Measurements from ENCODE around the gene FOXP3. TPM values are rescaled to one million over a fixed set of nuclear protein-coding genes. Genes with fewer than 3 reads are reported as not detected.

Gene FOXP3
- polyA plus RNA-seq, 1 of the 3 experiments (the other 2 are of a cell fraction) = 0.12 TPM

GRCh38 chrX:49250066-49250465, 14.4 kb downstream of the FOXP3 start:
- ChIA-PET POLR2A (no interaction called here), CTCF (interaction anchor here (1.4 kb wide), 1 partner anchor 58 kb away, joined by 3 read pairs; no protein-coding TSS in a partner anchor)
- Histone ChIP-seq H4K20me1 (ENCODE audit: insufficient read depth) (no peaks in the 10 kb centered on the region), H3K4me1 (ENCODE audit: control insufficient read depth in 1 of 2, insufficient read depth in 2 of 2, low read depth in 1 of 2, low read length in 1 of 2) (no peaks in the 10 kb centered on the region; a peak in 1 of 4 replicates), H3K4me2 (no peak overlapping the region), H3K9me2 (no peaks in the 10 kb centered on the region), H3F3A (replicated peaks; ENCODE audit: insufficient read depth) (no peaks in the 10 kb centered on the region), H3K36me3 (replicated peaks in 1 of 2; ENCODE audit: control insufficient read depth in 1 of 2, insufficient read depth in 2 of 2, low read length in 1 of 2) (no peaks in the 10 kb centered on the region), H3K4me3 (ENCODE audit: low read depth in 2 of 2, low read length in 1 of 2) (no peak overlapping the region), H3K79me2 (ENCODE audit: insufficient read depth) (no peaks in the 10 kb centered on the region), H3K27ac (ENCODE audit: low read depth in 2 of 2, low read length in 1 of 2) (no peak overlapping the region), H3K27me3 (ENCODE audit: insufficient read depth) (no peaks in the 10 kb centered on the region), H3K9ac (no peak overlapping the region), H3K9me3 (no peaks in the 10 kb centered on the region), H2AFZ (ENCODE audit: low read depth) (no peak overlapping the region)
- 81% methylated on average over 13 of the region's 13 CpGs for WGBS (ENCODE audit: low lambda C conversion rate)
- no peak for DNase-seq
- TF ChIP-seq JUND (IDR thresholded peaks at IDR 0.05) (no peak), MXI1 (IDR thresholded peaks at IDR 0.05; ENCODE audit: low read depth, low read length) (no peak), FOXM1 (IDR thresholded peaks at IDR 0.05; ENCODE audit: low read depth) (no peak), MAX (IDR thresholded peaks at IDR 0.05; ENCODE audit: low read depth) (no peak), RFX5 (IDR thresholded peaks at IDR 0.05; ENCODE audit: low read length) (no peak), NRF1 (IDR thresholded peaks at IDR 0.05; ENCODE audit: low read depth, low read length) (no peak), IRF3 (IDR thresholded peaks at IDR 0.05; ENCODE audit: low read depth, low read length) (no peak)

- WGBS (ENCODE audit: low lambda C conversion rate) = 62% methylated on average over 6 of the region's 9 CpGs
Measured at GRCh38 chrX:49249616-49250015, 14.9 kb downstream of the FOXP3 start.

More at GRCh38 chrX:49249616-49250015, 14.9 kb downstream of the FOXP3 start:
- Histone ChIP-seq H3K36me3 (replicated peaks in 1 of 2; ENCODE audit: control insufficient read depth in 1 of 2, insufficient read depth in 2 of 2, low read length in 1 of 2) (no peaks in the 10 kb centered on the region), H3K27me3 (ENCODE audit: insufficient read depth) (no peaks in the 10 kb centered on the region), H2AFZ (ENCODE audit: low read depth) (no peak overlapping the region), H3K79me2 (ENCODE audit: insufficient read depth) (no peaks in the 10 kb centered on the region), H3K9me3 (no peaks in the 10 kb centered on the region), H3K4me2 (no peak overlapping the region), H3K27ac (ENCODE audit: low read depth in 2 of 2, low read length in 1 of 2) (no peak overlapping the region), H3K4me3 (ENCODE audit: low read depth in 2 of 2, low read length in 1 of 2) (no peak overlapping the region), H3K9ac (no peak overlapping the region), H3K9me2 (no peaks in the 10 kb centered on the region), H3K4me1 (ENCODE audit: control insufficient read depth in 1 of 2, insufficient read depth in 2 of 2, low read depth in 1 of 2, low read length in 1 of 2) (no peaks in the 10 kb centered on the region; a peak in 1 of 4 replicates), H3F3A (replicated peaks; ENCODE audit: insufficient read depth) (no peaks in the 10 kb centered on the region), H4K20me1 (ENCODE audit: insufficient read depth) (no peaks in the 10 kb centered on the region)
- ChIA-PET CTCF (interaction anchor here (1.4 kb wide), 1 partner anchor 57 kb away, joined by 3 read pairs; no protein-coding TSS in a partner anchor), POLR2A (no interaction called here)
- no peak for DNase-seq
- TF ChIP-seq RCOR1 (IDR thresholded peaks at IDR 0.05; ENCODE audit: low read length) = no peak
- no peak for TF ChIP-seq FOSL2 (IDR thresholded peaks at IDR 0.05; ENCODE audit: borderline replicate concordance, low read depth)
- no peak for TF ChIP-seq TEAD4 (IDR thresholded peaks at IDR 0.05; ENCODE audit: borderline replicate concordance, insufficient read depth)
- TF ChIP-seq TAF1 (IDR thresholded peaks at IDR 0.05; ENCODE audit: borderline replicate concordance, low read depth, low read length) = no peak
- no peak for TF ChIP-seq RXRA (IDR thresholded peaks at IDR 0.05; ENCODE audit: borderline replicate concordance, low read depth)
- no peak for TF ChIP-seq REST (IDR thresholded peaks at IDR 0.05; ENCODE audit: low read depth, low read length)
- no peak for TF ChIP-seq EP300 (IDR thresholded peaks at IDR 0.05; ENCODE audit: borderline replicate concordance in 1 of 2, low read depth in 1 of 2, low read length in 1 of 2)
- TF ChIP-seq ELF1 (IDR thresholded peaks at IDR 0.05) = no peak
- no peak for TF ChIP-seq GATA2 (CRISPR knock-in tag; IDR thresholded peaks at IDR 0.05)

All from SK-N-SH (cell line).